HEK293T (cell line): Measurements from ENCODE around the gene FAM135A.

Source experiments
- ARNT ChIP-seq: fragments of 450-650 bp; IDR thresholded peaks from 2 replicates; pipeline ENCODE4 v1.6.1; 2017; ENCODE audit warnings: mild to moderate bottlenecking
- BHLHE40 ChIP-seq: fragments of 450-650 bp; IDR thresholded peaks from 2 replicates; pipeline ENCODE4 v1.6.1; 2016; ENCODE audit warnings: mild to moderate bottlenecking, moderate library complexity, borderline replicate concordance
- CTBP1 ChIP-seq: fragments of 450-650 bp; IDR thresholded peaks from 2 replicates; pipeline ENCODE4 v1.6.1; 2016; ENCODE audit warnings: borderline replicate concordance
- FOXA1 ChIP-seq: fragments of 450-650 bp; IDR thresholded peaks from 2 replicates; pipeline ENCODE4 v1.6.1; 2016; ENCODE audit warnings: mild to moderate bottlenecking
- SP1 ChIP-seq: fragments of 450-650 bp; IDR thresholded peaks from 2 replicates; pipeline ENCODE4 v1.6.1; 2017
- SUZ12 ChIP-seq: fragments of 450-650 bp; IDR thresholded peaks from 2 replicates; pipeline ENCODE4 v1.6.1; 2016; ENCODE audit warnings: mild to moderate bottlenecking
- ZNF384 ChIP-seq: fragments of 450-650 bp; IDR thresholded peaks from 2 replicates; pipeline ENCODE4 v1.6.1; 2016

DNA sequence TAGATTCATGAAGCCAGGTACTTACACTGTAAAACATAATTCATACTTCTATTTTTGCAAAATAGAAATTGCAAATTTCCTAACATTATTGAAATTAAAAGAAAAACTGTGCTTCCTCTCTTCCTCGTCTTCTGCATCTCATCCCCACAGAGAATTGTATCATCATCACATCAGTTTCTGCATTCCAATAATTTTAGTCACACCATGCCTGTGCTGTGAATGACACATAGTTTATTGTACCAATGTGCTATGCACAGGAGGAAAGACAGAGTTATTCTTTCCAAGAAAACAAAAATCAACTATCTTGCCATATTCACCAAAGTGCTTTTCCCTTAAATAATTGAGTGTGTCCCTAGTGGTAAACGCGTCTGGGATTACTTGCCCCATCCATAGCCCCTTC is 38.1 kb upstream of the FAM135A start:
- TF ChIP-seq SP1 (no peak), FOXA1 (no peak), SUZ12 (no peak), ZNF384 (no peak), ARNT (no peak), BHLHE40 (no peak), CTBP1 (no peak)
